ENCODE measurements around the gene POM121.
"Not testable (repeated sequence)": the region's sequence is repeated elsewhere in the genome, so short reads cannot be mapped to it uniquely, and the experiment has no call there.

POM121 gene

GRCh38 chr7:72950432-72950831, 25.5 kb downstream of the POM121 start:
- not testable (repeated sequence) for ATAC-seq

- ATAC-seq, result peak; percentile 67
Measured at GRCh38 chr7:72953901-72954562, 29.1 kb downstream of the POM121 start.

GRCh38 chr7:72954563-72955198, 29.8 kb downstream of the POM121 start:
- peak; percentile 92 for ATAC-seq

GRCh38 chr7:72960029-72960428, 35.1 kb downstream of the POM121 start:
- ATAC-seq, result peak; percentile 82

GRCh38 chr7:72960626-72961345, 35.9 kb downstream of the POM121 start:
- ATAC-seq, result not testable (repeated sequence)

- ATAC-seq, result not testable (repeated sequence)
Measured at GRCh38 chr7:72961346-72961650, 36.4 kb downstream of the POM121 start.

- not testable (repeated sequence) for ATAC-seq
Measured at GRCh38 chr7:72963056-72963455, 38.2 kb downstream of the POM121 start.

GRCh38 chr7:72965186-72965975, 40.5 kb downstream of the POM121 start:
- not testable (repeated sequence) for ATAC-seq

- ATAC-seq, result peak; percentile 15
Measured at GRCh38 chr7:72966892-72967291, 42.0 kb downstream of the POM121 start.

- ATAC-seq, result not testable (repeated sequence)
Measured at GRCh38 chr7:72968980-72969516, 44.2 kb downstream of the POM121 start, which contains the start of gene TRIM74. TRIM74 (minus strand) TSS chr7:72969466; CDS start chr7:72966157, 3,309 bp downstream.

- peak; percentile 11; the same call in 2 of the 3 replicates for ATAC-seq
Measured at GRCh38 chr7:72969688-72970087, 44.8 kb downstream of the POM121 start.

GRCh38 chr7:72971505-72971904, 46.6 kb downstream of the POM121 start:
- ATAC-seq, result peak; percentile 11

- ATAC-seq, result not testable (repeated sequence)
Measured at GRCh38 chr7:72974781-72975180, 49.9 kb downstream of the POM121 start.

- ATAC-seq, result not testable (repeated sequence)
Measured at GRCh38 chr7:72975656-72976286, 50.9 kb downstream of the POM121 start.

GRCh38 chr7:72976434-72976833, 51.5 kb downstream of the POM121 start:
- ATAC-seq, result not testable (repeated sequence)

GRCh38 chr7:72980382-72980781, 55.5 kb downstream of the POM121 start:
- ATAC-seq, result not testable (repeated sequence)

- not testable (repeated sequence) for ATAC-seq
Measured at GRCh38 chr7:72982084-72982483, 57.2 kb downstream of the POM121 start.

- ATAC-seq, result peak; percentile 57
Measured at GRCh38 chr7:72990146-72990913, 65.4 kb downstream of the POM121 start.

GRCh38 chr7:72995484-72995883, 70.6 kb downstream of the POM121 start:
- ATAC-seq, result not testable (repeated sequence)

GRCh38 chr7:72997447-72997846, 72.6 kb downstream of the POM121 start:
- peak; percentile 46; the same call in 2 of the 3 replicates for ATAC-seq

GRCh38 chr7:72997887-72998468, 73.1 kb downstream of the POM121 start:
- peak; percentile 21; the same call in 1 of the 3 replicates for ATAC-seq

All from SK-N-SH treated with all-trans-retinoic acid at 6 μM for 48 hours (cell line).